A172 (cell line): ENCODE measurements around the gene TTLL11. TPM values are rescaled to one million over a fixed set of nuclear protein-coding genes. Genes with fewer than 3 reads are reported as not detected.

Experiments
- DNase-seq: peaks from one replicate; pipeline ENCODE4 v3.0.0-alpha.2; 2015; ENCODE audit warnings: low spot score
- total RNA-seq: library from RNA; depleted of rRNA; stranded (reverse); fragments of >200 nt; shearing (Covaris generic); gene quantifications from 2 replicates; pipeline ENCODE4 v1.2.3, GENCODE V29; 2014

Gene TTLL11
- total RNA-seq, 1 experiment from 2014 or later = 3.6 TPM

- DNase-seq = no peak
Measured at GRCh38 chr9:121785673-121786542, 307.2 kb downstream of the TTLL11 start.

GRCh38 chr9:121784731-121785411 is 308.2 kb downstream of the TTLL11 start:
- DNase-seq = no peak

GRCh38 chr9:121783521-121784507 is 309.3 kb downstream of the TTLL11 start:
- DNase-seq = no peak

- no peak for DNase-seq
Measured at GRCh38 chr9:121783111-121783510, 310.0 kb downstream of the TTLL11 start.

- DNase-seq = no peak
Measured at GRCh38 chr9:121782514-121783110, 310.5 kb downstream of the TTLL11 start.

GRCh38 chr9:121781701-121782464 is 311.2 kb downstream of the TTLL11 start:
- no peak for DNase-seq

GRCh38 chr9:121781145-121781548 is 312.0 kb downstream of the TTLL11 start:
- DNase-seq = no peak

- DNase-seq = no peak
Measured at GRCh38 chr9:121780177-121781040, 312.7 kb downstream of the TTLL11 start.

GRCh38 chr9:121779381-121780117 is 313.6 kb downstream of the TTLL11 start:
- DNase-seq = no peak

GRCh38 chr9:121778252-121779225 is 314.6 kb downstream of the TTLL11 start:
- DNase-seq = peak; percentile 21

- DNase-seq = no peak
Measured at GRCh38 chr9:121776739-121777637, 316.1 kb downstream of the TTLL11 start.

GRCh38 chr9:121776001-121776738 is 316.9 kb downstream of the TTLL11 start:
- no peak for DNase-seq

- no peak for DNase-seq
Measured at GRCh38 chr9:121774715-121775613, 318.1 kb downstream of the TTLL11 start.

GRCh38 chr9:121773954-121774714 is 319.0 kb downstream of the TTLL11 start:
- DNase-seq = no peak
